Measurements from ENCODE around the gene LIMA1. TPM values are rescaled to one million over a fixed set of nuclear protein-coding genes. Genes with fewer than 3 reads are reported as not detected.
A peak's percentile ranks its signal among the peaks of the same experiment; 100 is the strongest.
"Not testable (repeated sequence)": the region's sequence is repeated elsewhere in the genome, so short reads cannot be mapped to it uniquely, and the experiment has no call there.

Gene LIMA1
- total RNA-seq, 1 donor from 2014 or later, result 17.1 TPM

DNA sequence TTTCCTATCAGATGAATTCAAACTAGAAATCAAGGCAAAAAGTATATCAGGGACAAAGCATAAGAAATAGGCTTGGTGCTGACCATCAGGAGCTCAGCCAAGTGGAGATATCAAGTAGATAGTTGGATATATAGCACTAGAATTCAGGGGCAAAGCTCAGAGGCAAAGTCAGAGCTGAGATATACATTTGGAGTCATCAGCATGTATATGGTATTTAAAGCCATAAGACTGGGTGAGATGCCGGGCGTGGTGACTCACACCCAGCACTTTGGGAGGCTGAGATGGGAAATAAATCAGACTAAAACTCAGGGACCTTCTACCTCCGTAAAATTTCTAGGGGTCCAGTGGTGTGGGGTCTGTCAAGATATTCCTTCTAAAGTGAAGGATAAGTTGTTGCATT, 38.9 kb upstream of the LIMA1 start:
- Histone ChIP-seq H3K27me3 (ENCODE audit: low read depth) (no peaks in the 10 kb centered on the region), H3K9me3 (replicated peaks) (no peaks in the 10 kb centered on the region), H3K4me1 (peaks cover 6% of the 10 kb centered on the region), H3K4me3 (no peak overlapping the region), H3K27ac (replicated peaks) (no peak overlapping the region), H3K36me3 (no peaks in the 10 kb centered on the region)
- TF ChIP-seq, protein P1, sequence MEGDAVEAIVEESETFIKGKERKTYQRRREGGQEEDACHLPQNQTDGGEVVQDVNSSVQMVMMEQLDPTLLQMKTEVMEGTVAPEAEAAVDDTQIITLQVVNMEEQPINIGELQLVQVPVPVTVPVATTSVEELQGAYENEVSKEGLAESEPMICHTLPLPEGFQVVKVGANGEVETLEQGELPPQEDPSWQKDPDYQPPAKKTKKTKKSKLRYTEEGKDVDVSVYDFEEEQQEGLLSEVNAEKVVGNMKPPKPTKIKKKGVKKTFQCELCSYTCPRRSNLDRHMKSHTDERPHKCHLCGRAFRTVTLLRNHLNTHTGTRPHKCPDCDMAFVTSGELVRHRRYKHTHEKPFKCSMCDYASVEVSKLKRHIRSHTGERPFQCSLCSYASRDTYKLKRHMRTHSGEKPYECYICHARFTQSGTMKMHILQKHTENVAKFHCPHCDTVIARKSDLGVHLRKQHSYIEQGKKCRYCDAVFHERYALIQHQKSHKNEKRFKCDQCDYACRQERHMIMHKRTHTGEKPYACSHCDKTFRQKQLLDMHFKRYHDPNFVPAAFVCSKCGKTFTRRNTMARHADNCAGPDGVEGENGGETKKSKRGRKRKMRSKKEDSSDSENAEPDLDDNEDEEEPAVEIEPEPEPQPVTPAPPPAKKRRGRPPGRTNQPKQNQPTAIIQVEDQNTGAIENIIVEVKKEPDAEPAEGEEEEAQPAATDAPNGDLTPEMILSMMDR (IDR thresholded peaks at IDR 0.05; ENCODE audit: borderline replicate concordance), result no peak
- intact Hi-C loops (cut with micrococcal nuclease), result no loop called here
- no peak for DNase-seq

DNA sequence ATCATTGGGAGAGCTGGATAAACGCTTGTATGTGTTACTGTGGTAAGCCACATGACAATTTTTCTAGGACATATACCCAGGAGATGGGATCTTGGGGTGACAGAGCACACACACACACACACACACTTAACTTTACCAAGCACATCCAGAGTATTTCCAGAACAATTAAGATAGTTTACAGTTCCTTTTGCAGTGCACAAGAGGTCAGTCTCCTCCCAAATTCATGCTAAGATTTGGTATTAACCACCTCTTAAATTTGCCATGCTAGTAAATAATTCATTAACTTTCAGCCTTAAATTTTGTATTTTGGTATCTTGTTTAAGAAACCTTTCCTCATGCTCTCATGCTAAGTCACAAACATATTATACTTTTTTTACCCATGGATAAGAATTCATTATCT, 33.9 kb upstream of the LIMA1 start:
- intact Hi-C loops (cut with micrococcal nuclease), result no loop called here
- no peak for DNase-seq
- Histone ChIP-seq H3K27me3 (ENCODE audit: low read depth) (no peaks in the 10 kb centered on the region), H3K4me3 (no peak overlapping the region), H3K9me3 (replicated peaks) (no peaks in the 10 kb centered on the region), H3K4me1 (no peaks in the 10 kb centered on the region), H3K27ac (replicated peaks) (no peak overlapping the region), H3K36me3 (no peaks in the 10 kb centered on the region)
- TF ChIP-seq, protein P1 (IDR thresholded peaks at IDR 0.05; ENCODE audit: borderline replicate concordance), result no peak

DNA sequence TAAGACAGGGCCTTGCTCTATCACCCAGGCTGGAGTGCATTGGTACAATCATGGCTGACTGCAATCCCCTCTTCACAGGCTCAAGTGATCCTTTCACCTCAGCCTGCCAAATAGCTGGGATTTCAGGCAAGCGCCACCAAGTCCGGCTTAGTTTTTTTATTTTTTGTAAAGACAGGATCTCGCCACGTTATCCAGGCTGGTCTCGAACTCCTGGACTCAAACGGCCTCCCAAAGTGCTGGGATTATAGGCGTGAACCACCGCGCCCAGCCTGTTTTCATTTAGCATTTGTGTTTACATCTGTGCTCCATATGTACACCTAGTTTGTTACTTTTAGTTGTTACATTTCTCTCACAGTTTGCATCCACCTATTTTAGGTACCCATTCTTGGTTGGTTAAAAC, 32.5 kb upstream of the LIMA1 start:
- TF ChIP-seq, protein P1 (IDR thresholded peaks at IDR 0.05; ENCODE audit: borderline replicate concordance), result no peak
- Histone ChIP-seq H3K9me3 (replicated peaks) (no peaks in the 10 kb centered on the region), H3K36me3 (no peaks in the 10 kb centered on the region), H3K27me3 (ENCODE audit: low read depth) (no peaks in the 10 kb centered on the region), H3K4me3 (no peak overlapping the region), H3K4me1 (no peaks in the 10 kb centered on the region), H3K27ac (replicated peaks) (no peak overlapping the region)
- no peak for DNase-seq
- intact Hi-C loops (cut with micrococcal nuclease), result no loop called here

DNA sequence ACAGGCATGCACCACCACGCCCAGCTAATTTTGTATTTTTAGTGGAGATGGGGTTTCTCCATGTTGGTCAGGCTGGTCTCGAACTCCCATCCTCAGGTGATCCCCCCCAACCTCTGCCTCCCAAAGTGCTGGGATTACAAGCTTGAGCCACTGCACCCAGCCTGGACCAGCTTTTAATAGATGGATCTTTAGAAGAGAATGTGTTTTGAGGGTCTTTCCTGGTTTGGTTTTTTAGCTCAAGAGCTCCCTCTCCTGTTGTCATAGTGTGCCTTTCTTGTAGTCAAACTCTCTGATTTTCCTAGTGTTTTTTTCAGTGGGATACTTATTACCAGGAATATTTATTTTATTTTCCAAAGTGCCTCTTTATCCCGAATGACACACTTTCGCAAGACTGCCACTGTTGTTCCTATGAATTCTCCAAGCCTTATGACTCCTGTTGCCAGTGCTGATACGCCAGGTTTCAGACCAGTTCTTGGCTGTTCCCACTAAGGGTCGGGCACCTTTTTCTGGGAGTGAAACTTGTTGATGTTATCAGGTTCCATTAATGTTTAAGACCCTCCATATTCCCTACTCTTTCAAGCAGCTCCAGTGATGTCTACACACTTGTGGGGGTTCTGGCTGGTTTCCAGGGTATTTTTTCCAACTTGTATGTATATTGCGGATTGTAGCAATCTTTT, 31.5 kb upstream of the LIMA1 start:
- Histone ChIP-seq H3K4me1 (no peaks in the 10 kb centered on the region), H3K4me3 (no peak overlapping the region), H3K27ac (replicated peaks) (no peak overlapping the region), H3K27me3 (ENCODE audit: low read depth) (no peaks in the 10 kb centered on the region), H3K9me3 (replicated peaks) (no peaks in the 10 kb centered on the region), H3K36me3 (no peaks in the 10 kb centered on the region)
- TF ChIP-seq, protein P1 (IDR thresholded peaks at IDR 0.05; ENCODE audit: borderline replicate concordance), result peak; percentile 65
- intact Hi-C loops (cut with micrococcal nuclease), result no loop called here
- DNase-seq, result no peak

DNA sequence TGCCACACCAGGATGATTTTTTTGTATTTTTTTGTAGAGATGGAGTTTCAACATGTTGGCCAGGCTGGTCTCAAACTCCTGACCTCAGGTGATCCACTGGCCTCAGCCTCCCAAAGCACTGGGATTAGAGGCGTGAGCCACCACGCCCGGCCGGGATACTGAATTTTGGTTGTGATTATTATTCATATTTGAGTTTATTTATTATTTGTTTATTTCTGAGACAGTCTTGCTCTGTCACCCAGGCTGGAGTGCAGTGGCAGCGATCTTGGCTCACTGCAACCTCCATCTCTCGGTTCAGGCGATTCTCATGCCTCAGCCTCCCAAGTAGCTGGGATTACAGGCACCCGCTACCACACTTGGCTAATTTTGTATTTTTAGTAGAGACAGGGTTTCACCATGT, 30.7 kb upstream of the LIMA1 start:
- H3K4me1 ChIP-seq; H3K36me3 ChIP-seq; H3K27me3 ChIP-seq (ENCODE audit: low read depth); H3K4me3 ChIP-seq; intact Hi-C loops (cut with micrococcal nuclease); H3K27ac ChIP-seq (replicated peaks); H3K9me3 ChIP-seq (replicated peaks); DNase-seq: not testable (repeated sequence)

DNA sequence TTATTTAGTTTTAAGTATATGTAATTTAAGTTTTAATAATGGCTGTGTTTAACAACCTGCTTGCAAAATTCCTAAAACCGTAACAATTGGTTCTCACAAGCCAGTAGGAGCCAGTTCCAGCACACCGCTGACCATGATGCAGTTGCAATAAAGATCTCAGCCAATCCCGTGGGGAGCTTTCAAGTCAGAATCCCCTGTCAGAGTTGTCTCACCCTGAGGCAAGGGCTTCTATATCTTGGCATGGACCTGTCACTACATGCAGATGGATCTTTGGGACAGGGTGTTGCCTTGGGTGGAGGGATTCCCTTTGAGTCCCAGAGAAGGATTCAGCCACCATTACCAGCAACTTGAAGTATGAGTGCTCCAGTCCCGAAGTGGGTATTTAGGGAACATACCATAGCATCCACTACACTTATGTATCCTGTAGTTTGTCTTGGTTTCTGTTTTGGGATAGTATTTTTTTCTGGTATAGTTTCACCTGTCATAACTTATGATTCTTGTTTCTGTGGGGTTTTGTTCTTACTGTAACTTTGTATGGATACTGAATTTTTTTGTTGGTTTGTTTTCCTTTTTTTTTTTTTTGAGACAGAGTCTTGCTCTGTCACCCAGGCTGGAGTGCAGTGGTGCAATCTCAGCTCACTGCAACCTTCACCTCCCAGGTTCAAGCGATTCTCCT, 30.1 kb upstream of the LIMA1 start:
- intact Hi-C loops (cut with micrococcal nuclease), result no loop called here
- Histone ChIP-seq H3K36me3 (no peaks in the 10 kb centered on the region), H3K9me3 (replicated peaks) (no peaks in the 10 kb centered on the region), H3K4me3 (no peak overlapping the region), H3K27me3 (ENCODE audit: low read depth) (no peaks in the 10 kb centered on the region), H3K4me1 (no peaks in the 10 kb centered on the region), H3K27ac (replicated peaks) (no peak overlapping the region)
- TF ChIP-seq, protein P1 (IDR thresholded peaks at IDR 0.05; ENCODE audit: borderline replicate concordance), result no peak
- DNase-seq, result no peak

DNA sequence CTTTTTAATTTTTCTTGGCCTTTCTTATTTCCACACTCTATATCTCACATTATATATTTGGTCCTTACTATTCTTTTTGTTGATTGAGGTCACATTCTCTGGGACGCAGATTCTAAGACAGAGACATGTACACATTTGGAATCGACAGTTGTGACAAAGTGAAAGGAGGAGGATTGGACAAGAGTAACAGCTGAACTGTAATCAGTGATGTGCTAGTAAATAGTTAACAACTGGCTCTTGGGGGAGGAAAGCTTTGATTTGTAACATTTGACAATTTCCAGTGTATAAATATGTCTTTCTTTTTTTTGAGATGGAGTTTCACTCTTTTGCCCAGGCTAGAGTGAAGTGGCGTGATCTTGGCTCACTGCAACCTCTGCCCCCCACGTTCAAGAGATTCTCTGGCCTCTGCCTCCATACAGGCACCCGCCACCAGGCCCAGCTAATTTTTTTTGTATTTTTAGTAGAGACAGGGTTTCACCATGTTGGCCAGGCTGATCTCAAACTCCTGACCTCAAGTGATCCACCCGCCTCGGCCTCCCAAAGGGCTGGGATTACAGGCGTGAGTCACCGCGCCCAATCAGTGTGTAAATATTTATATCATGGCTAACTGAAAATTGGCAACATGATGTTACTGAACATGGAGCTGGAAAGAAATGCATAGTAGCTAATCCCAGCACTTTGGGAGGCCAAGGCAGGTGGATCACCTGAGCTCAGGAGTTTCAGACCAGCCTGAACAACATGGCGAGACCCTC, 28.7 kb upstream of the LIMA1 start:
- H3K4me3 ChIP-seq; H3K36me3 ChIP-seq; DNase-seq; intact Hi-C loops (cut with micrococcal nuclease); H3K9me3 ChIP-seq (replicated peaks); H3K27ac ChIP-seq (replicated peaks); H3K27me3 ChIP-seq (ENCODE audit: low read depth); H3K4me1 ChIP-seq: not testable (repeated sequence)
